Prostate gland (tissue), 2 donors: ENCODE results near the gene SPTB.

Source experiments
- POLR2A ChIP-seq: fragments of 450-650 bp; IDR thresholded peaks from one replicate; pipeline ENCODE4 v1.6.1; 2016; ENCODE audit warnings: antibody characterized with exemption, mild to moderate bottlenecking
- POLR2AphosphoS5 ChIP-seq: sonication (generic); formaldehyde crosslinking; IDR thresholded peaks from one replicate; pipeline ENCODE4 v1.6.1; 2017; ENCODE audit warnings: antibody characterized with exemption
- TF ChIP-seq, protein P1 (sequence below), 4 experiments: fragments of 200-600 bp in 2 of 4; fragments of 450-650 bp in 2 of 4; sonication (generic) in 2 of 4; IDR thresholded peaks; 1 replicate in 3 of 4; 2 replicates in 1 of 4; pipeline ENCODE4 v1.5.1; 2016 to 2019; ENCODE audit warnings: antibody characterized with exemption in 4 of 4, mild to moderate bottlenecking in 2 of 4, moderate library complexity in 2 of 4

DNA sequence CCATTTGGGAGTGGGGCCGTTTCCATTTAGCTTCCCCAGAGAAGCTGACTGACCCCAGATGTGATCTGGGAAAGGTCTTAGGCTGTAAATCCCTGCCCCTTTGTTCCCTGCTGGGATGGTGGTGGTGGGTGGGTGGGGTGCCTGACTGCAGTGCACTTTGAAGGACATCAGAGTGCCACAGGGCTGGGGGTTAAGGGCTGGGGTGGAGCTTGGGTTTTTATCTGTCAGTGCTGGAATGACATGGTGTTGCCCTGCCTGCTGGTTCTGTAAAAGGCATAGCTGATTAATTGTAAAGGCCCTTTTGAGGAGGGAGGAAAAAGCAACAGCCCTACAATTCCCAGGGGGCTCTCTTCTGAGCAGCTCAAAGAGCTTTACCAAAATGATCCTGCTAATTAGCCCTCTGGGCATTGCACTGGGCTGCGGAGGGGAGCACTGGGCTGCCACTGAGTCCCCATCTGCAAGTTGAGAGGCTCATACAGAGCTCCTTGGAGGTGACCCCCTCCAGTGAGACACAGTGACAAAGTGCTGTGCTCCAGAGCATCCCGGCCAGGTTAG is 154.4 kb downstream of the SPTB start:
- TF ChIP-seq, protein P1, sequence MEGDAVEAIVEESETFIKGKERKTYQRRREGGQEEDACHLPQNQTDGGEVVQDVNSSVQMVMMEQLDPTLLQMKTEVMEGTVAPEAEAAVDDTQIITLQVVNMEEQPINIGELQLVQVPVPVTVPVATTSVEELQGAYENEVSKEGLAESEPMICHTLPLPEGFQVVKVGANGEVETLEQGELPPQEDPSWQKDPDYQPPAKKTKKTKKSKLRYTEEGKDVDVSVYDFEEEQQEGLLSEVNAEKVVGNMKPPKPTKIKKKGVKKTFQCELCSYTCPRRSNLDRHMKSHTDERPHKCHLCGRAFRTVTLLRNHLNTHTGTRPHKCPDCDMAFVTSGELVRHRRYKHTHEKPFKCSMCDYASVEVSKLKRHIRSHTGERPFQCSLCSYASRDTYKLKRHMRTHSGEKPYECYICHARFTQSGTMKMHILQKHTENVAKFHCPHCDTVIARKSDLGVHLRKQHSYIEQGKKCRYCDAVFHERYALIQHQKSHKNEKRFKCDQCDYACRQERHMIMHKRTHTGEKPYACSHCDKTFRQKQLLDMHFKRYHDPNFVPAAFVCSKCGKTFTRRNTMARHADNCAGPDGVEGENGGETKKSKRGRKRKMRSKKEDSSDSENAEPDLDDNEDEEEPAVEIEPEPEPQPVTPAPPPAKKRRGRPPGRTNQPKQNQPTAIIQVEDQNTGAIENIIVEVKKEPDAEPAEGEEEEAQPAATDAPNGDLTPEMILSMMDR (IDR thresholded peaks at IDR 0.05) = no peak
- TF ChIP-seq POLR2A = no peak
- TF ChIP-seq POLR2AphosphoS5 = no peak
